GM10847 (cell line): ENCODE results near the gene PFN1.

Experiments
- POLR2A ChIP-seq: IDR thresholded peaks from 2 replicates; pipeline ENCODE4 v1.6.1; 2011; ENCODE audit not compliant: insufficient read length; ENCODE audit errors: extremely low read depth

PFN1 gene

GRCh38 chr17:4953451-4953961, 5.2 kb upstream of the PFN1 start:
- no peak for TF ChIP-seq POLR2A

GRCh38 chr17:4951486-4951885, 3.2 kb upstream of the PFN1 start:
- TF ChIP-seq POLR2A = no peak

GRCh38 chr17:4950746-4951204, 2.4 kb upstream of the PFN1 start, which contains the start of gene ENO3:
Gene ENO3, plus strand, starts transcription at chr17:4951119. Its CDS starts 711 bp downstream, at chr17:4951830.
- TF ChIP-seq POLR2A = peak; percentile 16

- no peak for TF ChIP-seq POLR2A
Measured at GRCh38 chr17:4950075-4950745, 1.9 kb upstream of the PFN1 start.

GRCh38 chr17:4949321-4950074, 1.2 kb upstream of the PFN1 start:
- peak; percentile 35 for TF ChIP-seq POLR2A

- TF ChIP-seq POLR2A = peak; percentile 41
Measured at GRCh38 chr17:4948931-4949320, 596 bp upstream of the PFN1 start.

- TF ChIP-seq POLR2A = no peak
Measured at GRCh38 chr17:4947411-4948165, 742 bp downstream of the PFN1 start.

GRCh38 chr17:4947010-4947410, 1.3 kb downstream of the PFN1 start:
- no peak for TF ChIP-seq POLR2A

GRCh38 chr17:4946312-4946976, 1.9 kb downstream of the PFN1 start:
- no peak for TF ChIP-seq POLR2A

GRCh38 chr17:4945944-4946280, 2.4 kb downstream of the PFN1 start:
- no peak for TF ChIP-seq POLR2A

GRCh38 chr17:4945176-4945943, 3.0 kb downstream of the PFN1 start:
- TF ChIP-seq POLR2A = peak; percentile 61

- peak; percentile 41 for TF ChIP-seq POLR2A
Measured at GRCh38 chr17:4944554-4945175, 3.7 kb downstream of the PFN1 start.

GRCh38 chr17:4944163-4944553, 4.2 kb downstream of the PFN1 start:
- no peak for TF ChIP-seq POLR2A
